ENCODE results near the gene PCDHGA9.
"Not testable (repeated sequence)": the region's sequence is repeated elsewhere in the genome, so short reads cannot be mapped to it uniquely, and the experiment has no call there.

PCDHGA9 gene

DNA sequence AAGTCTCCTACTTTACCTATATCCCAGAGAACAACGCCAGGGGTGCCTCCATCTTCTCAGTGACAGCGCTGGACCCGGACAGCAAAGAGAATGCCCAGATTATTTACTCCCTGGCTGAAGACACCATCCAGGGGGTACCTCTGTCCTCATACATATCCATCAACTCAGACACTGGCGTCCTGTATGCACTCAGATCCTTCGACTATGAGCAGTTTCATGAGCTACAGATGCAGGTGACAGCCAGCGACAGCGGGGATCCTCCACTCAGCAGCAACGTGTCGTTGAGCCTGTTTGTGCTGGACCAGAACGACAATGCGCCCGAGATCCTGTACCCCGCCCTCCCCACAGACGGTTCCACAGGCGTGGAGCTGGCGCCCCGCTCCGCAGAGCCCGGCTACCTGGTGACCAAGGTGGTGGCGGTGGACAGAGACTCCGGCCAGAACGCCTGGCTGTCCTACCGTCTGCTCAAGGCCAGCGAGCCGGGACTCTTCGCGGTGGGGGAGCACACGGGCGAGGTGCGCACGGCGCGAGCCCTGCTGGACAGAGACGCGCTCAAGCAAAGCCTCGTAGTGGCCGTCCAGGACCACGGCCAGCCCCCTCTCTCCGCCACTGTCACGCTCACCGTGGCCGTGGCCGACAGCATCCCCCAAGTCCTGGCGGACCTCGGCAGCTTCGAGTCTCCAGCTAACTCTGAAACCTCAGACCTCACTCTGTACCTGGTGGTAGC lies 12.1 kb downstream of the PCDHGA9 start:
- DNase-seq (ENCODE audit: low read depth): not testable (repeated sequence)

GRCh38 chr5:141415275-141415618 lies 12.7 kb downstream of the PCDHGA9 start:
- DNase-seq (ENCODE audit: low read depth): not testable (repeated sequence)

DNA sequence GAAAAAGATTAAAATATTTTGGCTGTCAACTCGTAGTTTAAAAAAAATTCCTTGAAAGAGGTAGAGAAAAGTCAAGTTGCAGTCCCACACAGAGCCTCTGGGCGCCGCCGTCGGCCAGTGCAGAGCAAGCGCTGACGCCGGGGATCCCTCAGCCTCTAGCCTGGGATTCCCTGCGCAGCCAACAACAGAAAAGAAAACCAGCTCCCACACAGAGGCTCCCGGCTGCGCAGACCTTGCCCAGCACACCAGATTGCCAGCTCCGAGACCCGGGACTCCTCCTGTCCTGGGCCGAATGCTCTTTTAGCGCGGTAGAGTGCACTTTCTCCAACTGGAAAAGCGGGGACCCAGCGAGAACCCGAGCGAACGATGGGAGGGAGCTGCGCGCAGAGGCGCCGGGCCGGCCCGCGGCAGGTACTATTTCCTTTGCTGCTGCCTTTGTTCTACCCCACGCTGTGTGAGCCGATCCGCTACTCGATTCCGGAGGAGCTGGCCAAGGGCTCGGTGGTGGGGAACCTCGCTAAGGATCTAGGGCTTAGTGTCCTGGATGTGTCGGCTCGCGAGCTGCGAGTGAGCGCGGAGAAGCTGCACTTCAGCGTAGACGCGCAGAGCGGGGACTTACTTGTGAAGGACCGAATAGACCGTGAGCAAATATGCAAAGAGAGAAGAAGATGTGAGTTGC lies 15.1 kb downstream of the PCDHGA9 start, which contains the start of gene PCDHGB7:
PCDHGB7 (plus strand) TSS at position 184 of the 679 bp plus-strand sequence; CDS start at position 367, 183 bp downstream.
- DNase-seq (ENCODE audit: low read depth): not testable (repeated sequence)

- no peak for DNase-seq (ENCODE audit: low read depth)
Observed at GRCh38 chr5:141419074-141419880, 16.7 kb downstream of the PCDHGA9 start.

DNA sequence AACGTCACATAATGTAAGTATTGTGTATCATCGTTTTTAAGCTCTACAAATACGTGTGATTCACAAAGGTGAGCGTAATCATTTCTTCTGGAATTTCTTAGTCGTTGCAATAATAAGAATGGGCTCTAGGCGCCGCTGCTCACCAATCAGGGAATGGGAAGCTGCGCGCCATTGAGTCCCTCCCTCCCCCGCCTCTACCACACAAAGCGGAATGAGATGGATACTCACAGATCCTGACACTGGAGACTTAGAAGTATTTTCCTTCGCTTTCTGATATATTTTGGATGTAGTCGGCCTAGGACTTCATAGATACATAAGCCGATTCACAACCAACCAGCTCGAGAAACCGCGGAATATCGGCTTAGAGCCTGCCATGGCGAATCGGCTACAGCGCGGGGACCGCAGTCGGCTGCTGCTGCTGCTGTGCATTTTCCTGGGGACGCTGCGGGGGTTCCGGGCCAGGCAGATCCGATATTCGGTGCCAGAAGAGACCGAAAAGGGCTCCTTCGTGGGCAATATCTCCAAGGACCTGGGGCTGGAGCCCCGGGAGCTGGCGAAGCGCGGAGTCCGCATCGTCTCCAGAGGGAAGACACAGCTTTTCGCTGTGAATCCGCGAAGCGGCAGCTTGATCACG lies 18.4 kb downstream of the PCDHGA9 start, which contains the start of gene PCDHGA11:
PCDHGA11 (plus strand) TSS at position 197 of the 634 bp plus-strand sequence; CDS start at position 374, 177 bp downstream.
- no peak for DNase-seq (ENCODE audit: low read depth)

GRCh38 chr5:141421489-141421855 lies 18.9 kb downstream of the PCDHGA9 start:
- no peak for DNase-seq (ENCODE audit: low read depth)

GRCh38 chr5:141422742-141423291 lies 20.2 kb downstream of the PCDHGA9 start:
- DNase-seq (ENCODE audit: low read depth): no peak

- DNase-seq (ENCODE audit: low read depth): no peak
Observed at GRCh38 chr5:141427783-141428426, 25.3 kb downstream of the PCDHGA9 start.

DNA sequence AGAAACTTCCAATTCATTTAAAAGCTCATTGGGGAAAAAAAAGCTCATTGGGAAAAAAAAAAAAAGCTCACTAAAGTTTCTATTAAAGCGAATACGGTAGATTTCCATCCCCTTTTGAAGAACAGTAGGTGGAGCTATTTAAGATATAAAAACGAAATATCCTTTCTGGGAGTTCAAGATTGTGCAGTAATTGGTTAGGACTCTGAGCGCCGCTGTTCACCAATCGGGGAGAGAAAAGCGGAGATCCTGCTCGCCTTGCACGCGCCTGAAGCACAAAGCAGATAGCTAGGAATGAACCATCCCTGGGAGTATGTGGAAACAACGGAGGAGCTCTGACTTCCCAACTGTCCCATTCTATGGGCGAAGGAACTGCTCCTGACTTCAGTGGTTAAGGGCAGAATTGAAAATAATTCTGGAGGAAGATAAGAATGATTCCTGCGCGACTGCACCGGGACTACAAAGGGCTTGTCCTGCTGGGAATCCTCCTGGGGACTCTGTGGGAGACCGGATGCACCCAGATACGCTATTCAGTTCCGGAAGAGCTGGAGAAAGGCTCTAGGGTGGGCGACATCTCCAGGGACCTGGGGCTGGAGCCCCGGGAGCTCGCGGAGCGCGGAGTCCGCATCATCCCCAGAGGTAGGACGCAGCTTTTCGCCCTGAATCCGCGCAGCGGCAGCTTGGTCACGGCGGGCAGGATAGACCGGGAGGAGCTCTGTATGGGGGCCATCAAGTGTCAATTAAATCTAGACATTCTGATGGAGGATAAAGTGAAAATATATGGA lies 27.9 kb downstream of the PCDHGA9 start, which contains the start of gene PCDHGA12:
PCDHGA12 (plus strand) TSS at position 176 of the 782 bp plus-strand sequence; CDS start at position 429, 253 bp downstream.
- DNase-seq (ENCODE audit: low read depth): no peak

GRCh38 chr5:141431286-141431685 lies 28.7 kb downstream of the PCDHGA9 start:
- DNase-seq (ENCODE audit: low read depth): no peak

- not testable (repeated sequence) for DNase-seq (ENCODE audit: low read depth)
Observed at GRCh38 chr5:141432308-141432707, 29.7 kb downstream of the PCDHGA9 start.

GRCh38 chr5:141432726-141433125 lies 30.1 kb downstream of the PCDHGA9 start:
- not testable (repeated sequence) for DNase-seq (ENCODE audit: low read depth)

DNA sequence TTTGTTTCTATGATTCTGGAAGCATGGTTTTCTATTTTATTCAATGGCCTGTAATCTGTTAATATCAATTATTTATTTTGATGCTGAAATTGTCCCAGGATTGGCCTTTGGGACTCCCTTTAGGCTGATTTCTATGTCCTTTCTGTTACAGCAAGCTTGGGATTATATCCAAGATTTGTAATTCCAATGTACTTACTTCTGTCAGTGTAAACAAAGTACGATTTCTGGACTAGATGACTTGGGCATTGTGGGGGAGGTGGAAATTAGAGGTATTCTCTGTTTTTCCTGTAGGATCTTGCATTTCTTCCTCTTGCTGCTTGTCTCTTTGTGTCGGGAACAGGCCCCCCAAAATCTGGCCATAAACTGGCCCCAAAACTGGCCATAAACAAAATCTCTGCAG lies 31.4 kb downstream of the PCDHGA9 start:
- DNase-seq (ENCODE audit: low read depth): no peak

GRCh38 chr5:141437221-141437620 lies 34.6 kb downstream of the PCDHGA9 start:
- DNase-seq (ENCODE audit: low read depth): no peak

GRCh38 chr5:141439411-141440141 lies 37.0 kb downstream of the PCDHGA9 start:
- no peak for DNase-seq (ENCODE audit: low read depth)

GRCh38 chr5:141440341-141440740 lies 37.8 kb downstream of the PCDHGA9 start:
- DNase-seq (ENCODE audit: low read depth): no peak

- DNase-seq (ENCODE audit: low read depth): no peak
Observed at GRCh38 chr5:141441571-141442170, 39.1 kb downstream of the PCDHGA9 start.
